ENCODE measurements around the gene SAYSD1. TPM values are rescaled to one million over a fixed set of nuclear protein-coding genes. Genes with fewer than 3 reads are reported as not detected.

Gene SAYSD1
- total and polyA plus RNA-seq, 2 donors from 2014 or later: 17.1 to 20.4 TPM

DNA sequence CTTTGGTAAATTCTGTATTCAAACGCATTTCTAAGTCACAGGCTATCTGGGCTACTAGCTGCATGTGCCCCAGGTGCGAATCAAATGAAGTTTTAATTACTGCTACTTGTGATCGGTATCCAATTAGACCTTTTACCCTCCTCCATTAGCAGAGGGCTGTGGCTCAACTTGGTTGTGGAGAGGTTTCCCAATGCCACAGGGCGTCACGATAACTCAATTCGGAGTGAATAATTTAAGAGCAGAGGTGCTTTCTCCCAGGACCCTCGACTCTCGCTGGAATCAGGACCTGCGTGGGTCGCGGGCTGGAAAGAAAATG, 640 bp downstream of the SAYSD1 start:
- peaks cover 0 to 13% (median 7%) of the 10 kb centered on the region in 3 donors for H3K4me1 ChIP-seq (ENCODE audit: control insufficient read depth in 2 of 3, insufficient read depth in 2 of 3, low read depth in 1 of 3, low read length in 3 of 3)
- peak overlapping the region; percentile 94 to 96 for H3K27ac ChIP-seq (ENCODE audit: low read depth in 2 of 2, low read length in 2 of 2)
- DNase-seq: no peak
- TF ChIP-seq, protein P1, sequence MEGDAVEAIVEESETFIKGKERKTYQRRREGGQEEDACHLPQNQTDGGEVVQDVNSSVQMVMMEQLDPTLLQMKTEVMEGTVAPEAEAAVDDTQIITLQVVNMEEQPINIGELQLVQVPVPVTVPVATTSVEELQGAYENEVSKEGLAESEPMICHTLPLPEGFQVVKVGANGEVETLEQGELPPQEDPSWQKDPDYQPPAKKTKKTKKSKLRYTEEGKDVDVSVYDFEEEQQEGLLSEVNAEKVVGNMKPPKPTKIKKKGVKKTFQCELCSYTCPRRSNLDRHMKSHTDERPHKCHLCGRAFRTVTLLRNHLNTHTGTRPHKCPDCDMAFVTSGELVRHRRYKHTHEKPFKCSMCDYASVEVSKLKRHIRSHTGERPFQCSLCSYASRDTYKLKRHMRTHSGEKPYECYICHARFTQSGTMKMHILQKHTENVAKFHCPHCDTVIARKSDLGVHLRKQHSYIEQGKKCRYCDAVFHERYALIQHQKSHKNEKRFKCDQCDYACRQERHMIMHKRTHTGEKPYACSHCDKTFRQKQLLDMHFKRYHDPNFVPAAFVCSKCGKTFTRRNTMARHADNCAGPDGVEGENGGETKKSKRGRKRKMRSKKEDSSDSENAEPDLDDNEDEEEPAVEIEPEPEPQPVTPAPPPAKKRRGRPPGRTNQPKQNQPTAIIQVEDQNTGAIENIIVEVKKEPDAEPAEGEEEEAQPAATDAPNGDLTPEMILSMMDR (IDR thresholded peaks at IDR 0.05; ENCODE audit: borderline replicate concordance, extremely low read depth, insufficient read depth): no peak
- H3K36me3 ChIP-seq (ENCODE audit: control insufficient read depth in 2 of 3, insufficient read depth in 3 of 3, low read length in 3 of 3): peaks cover 0 to 8% (median 5%) of the 10 kb centered on the region in 3 donors
- peak overlapping the region; percentile 65 to 87 (median 87) for H3K4me3 ChIP-seq (ENCODE audit: low read length in 3 of 3)
- H3K9me3 ChIP-seq (ENCODE audit: control insufficient read depth in 2 of 3, insufficient read depth in 1 of 3, low read length in 3 of 3): no peaks in the 10 kb centered on the region
- peak overlapping the region; percentile 45 to 67 (median 64) for H3K9ac ChIP-seq (ENCODE audit: low read length in 3 of 3)
- intact Hi-C loops (cut with DNase I): no loop called here
- FAIRE-seq: no peak
- no peaks in the 10 kb centered on the region for H3K27me3 ChIP-seq (ENCODE audit: control insufficient read depth, insufficient read depth, low read length)

DNA sequence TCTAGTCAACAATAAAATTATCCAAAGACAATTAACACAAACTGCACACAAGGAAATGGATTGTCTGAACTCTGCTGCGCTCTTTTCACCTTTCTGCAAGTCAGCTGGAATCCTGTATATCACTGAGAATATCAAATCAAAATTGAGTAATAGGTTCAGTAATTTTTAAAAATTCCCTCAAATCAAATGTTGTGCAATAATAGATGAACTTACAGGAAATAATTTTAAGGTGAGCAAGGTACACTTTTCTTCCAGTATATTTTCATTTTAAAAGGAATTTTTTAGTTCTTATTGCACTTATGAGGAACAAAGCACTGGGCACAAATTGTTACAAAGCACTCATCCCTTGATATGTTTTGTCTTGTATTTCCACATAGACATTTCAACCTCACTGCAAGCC, 1.2 kb downstream of the SAYSD1 start:
- FAIRE-seq (no peak), DNase-seq (no peak)
- intact Hi-C loops (cut with DNase I): no loop called here
- peak overlapping the region in 2 of 3 donors; percentile 87 for H3K4me3 ChIP-seq (ENCODE audit: low read length in 3 of 3)
- H3K27me3 ChIP-seq (ENCODE audit: control insufficient read depth, insufficient read depth, low read length): no peaks in the 10 kb centered on the region
- TF ChIP-seq, protein P1 (IDR thresholded peaks at IDR 0.05; ENCODE audit: borderline replicate concordance, extremely low read depth, insufficient read depth): no peak
- peaks cover 0 to 10% (median 5%) of the 10 kb centered on the region in 3 donors for H3K36me3 ChIP-seq (ENCODE audit: control insufficient read depth in 2 of 3, insufficient read depth in 3 of 3, low read length in 3 of 3)
- H3K9ac ChIP-seq (ENCODE audit: low read length in 3 of 3): no peak overlapping the region
- no peak overlapping the region for H3K27ac ChIP-seq (ENCODE audit: low read depth in 2 of 2, low read length in 2 of 2)
- no peaks in the 10 kb centered on the region for H3K9me3 ChIP-seq (ENCODE audit: control insufficient read depth in 2 of 3, insufficient read depth in 1 of 3, low read length in 3 of 3)
- H3K4me1 ChIP-seq (ENCODE audit: control insufficient read depth in 2 of 3, insufficient read depth in 2 of 3, low read depth in 1 of 3, low read length in 3 of 3): peaks cover 0 to 13% (median 7%) of the 10 kb centered on the region in 3 donors

DNA sequence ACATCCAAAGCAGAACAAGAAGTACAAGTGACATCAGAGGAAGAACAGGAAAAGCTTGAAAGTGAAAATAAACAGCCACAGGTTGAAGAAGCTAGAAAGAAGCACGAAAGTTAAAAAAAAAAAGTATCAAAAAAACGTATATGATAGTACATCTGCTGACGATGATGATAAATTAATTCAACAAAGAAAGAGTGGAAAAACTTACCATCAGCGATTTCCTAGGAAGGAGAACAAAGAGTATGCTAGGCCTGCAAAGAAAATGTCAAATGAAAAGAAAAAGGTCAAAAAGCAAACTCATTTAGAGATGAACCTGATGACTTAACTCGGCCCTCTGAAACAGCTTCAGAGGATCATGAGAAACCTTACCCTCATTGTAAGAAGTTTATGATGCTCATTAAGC, 3.7 kb downstream of the SAYSD1 start:
- Histone ChIP-seq H3K36me3 (ENCODE audit: control insufficient read depth in 2 of 3, insufficient read depth in 3 of 3, low read length in 3 of 3) (peaks cover 0 to 10% (median 5%) of the 10 kb centered on the region in 3 donors), H3K27me3 (ENCODE audit: control insufficient read depth, insufficient read depth, low read length) (no peaks in the 10 kb centered on the region), H3K9me3 (ENCODE audit: control insufficient read depth in 2 of 3, insufficient read depth in 1 of 3, low read length in 3 of 3) (no peaks in the 10 kb centered on the region), H3K27ac (ENCODE audit: low read depth in 2 of 2, low read length in 2 of 2) (no peak overlapping the region), H3K4me1 (ENCODE audit: control insufficient read depth in 2 of 3, insufficient read depth in 2 of 3, low read depth in 1 of 3, low read length in 3 of 3) (peaks cover 0 to 13% (median 7%) of the 10 kb centered on the region in 3 donors), H3K9ac (ENCODE audit: low read length in 3 of 3) (no peak overlapping the region), H3K4me3 (ENCODE audit: low read length in 3 of 3) (no peak overlapping the region)
- DNase-seq (no peak), FAIRE-seq (no peak)
- TF ChIP-seq, protein P1 (IDR thresholded peaks at IDR 0.05; ENCODE audit: borderline replicate concordance, extremely low read depth, insufficient read depth): no peak
- intact Hi-C loops (cut with DNase I): no loop called here

All from kidney (tissue), 14 donors.